Stimulated activated CD8-positive, alpha-beta memory T cell treated with anti-CD3 and anti-CD28 coated beads, Interleukin-15, amount 100 ng/mL, for 4 hours (primary cell): ENCODE data around the gene ABLIM2.
"Not testable (repeated sequence)": the region's sequence is repeated elsewhere in the genome, so short reads cannot be mapped to it uniquely, and the experiment has no call there.

Source experiments
- DNase-seq, 2 donors: peaks; one replicate each; pipeline ENCODE4 v3.0.0-alpha.2; 2020; ENCODE audit warnings: low read depth in 2 of 2

Gene ABLIM2

GRCh38 chr4:8140915-8141314 is 17.7 kb downstream of the ABLIM2 start:
- DNase-seq = no peak

GRCh38 chr4:8139726-8140125 is 18.9 kb downstream of the ABLIM2 start:
- not testable (repeated sequence) for DNase-seq

- no peak for DNase-seq
Measured at GRCh38 chr4:8136972-8137710, 21.5 kb downstream of the ABLIM2 start.

GRCh38 chr4:8136529-8136928 is 22.1 kb downstream of the ABLIM2 start:
- no peak for DNase-seq

GRCh38 chr4:8135666-8136065 is 22.9 kb downstream of the ABLIM2 start:
- no peak for DNase-seq

- no peak for DNase-seq
Measured at GRCh38 chr4:8133897-8134563, 24.6 kb downstream of the ABLIM2 start.

- no peak for DNase-seq
Measured at GRCh38 chr4:8132947-8133705, 25.5 kb downstream of the ABLIM2 start.

- DNase-seq = no peak
Measured at GRCh38 chr4:8132400-8132799, 26.2 kb downstream of the ABLIM2 start.

GRCh38 chr4:8131826-8132225 is 26.8 kb downstream of the ABLIM2 start:
- DNase-seq = no peak

- no peak for DNase-seq
Measured at GRCh38 chr4:8131210-8131609, 27.4 kb downstream of the ABLIM2 start.

- DNase-seq = no peak
Measured at GRCh38 chr4:8130346-8131066, 28.1 kb downstream of the ABLIM2 start.

- no peak for DNase-seq
Measured at GRCh38 chr4:8129785-8130184, 28.8 kb downstream of the ABLIM2 start.

GRCh38 chr4:8129136-8129535 is 29.5 kb downstream of the ABLIM2 start:
- DNase-seq = no peak

GRCh38 chr4:8128100-8128856 is 30.3 kb downstream of the ABLIM2 start:
- no peak for DNase-seq

GRCh38 chr4:8127051-8127826 is 31.4 kb downstream of the ABLIM2 start:
- no peak for DNase-seq

GRCh38 chr4:8126523-8126922 is 32.1 kb downstream of the ABLIM2 start:
- no peak for DNase-seq

- DNase-seq = no peak
Measured at GRCh38 chr4:8125526-8126056, 33.0 kb downstream of the ABLIM2 start.

GRCh38 chr4:8123870-8124269 is 34.7 kb downstream of the ABLIM2 start:
- no peak for DNase-seq

GRCh38 chr4:8123389-8123788 is 35.2 kb downstream of the ABLIM2 start:
- no peak for DNase-seq

- DNase-seq = no peak
Measured at GRCh38 chr4:8122746-8123145, 35.9 kb downstream of the ABLIM2 start.
